ENCODE data around the gene ADAMTS4.
A peak's percentile ranks its signal among the peaks of the same experiment; 100 is the strongest.

ADAMTS4 gene

DNA sequence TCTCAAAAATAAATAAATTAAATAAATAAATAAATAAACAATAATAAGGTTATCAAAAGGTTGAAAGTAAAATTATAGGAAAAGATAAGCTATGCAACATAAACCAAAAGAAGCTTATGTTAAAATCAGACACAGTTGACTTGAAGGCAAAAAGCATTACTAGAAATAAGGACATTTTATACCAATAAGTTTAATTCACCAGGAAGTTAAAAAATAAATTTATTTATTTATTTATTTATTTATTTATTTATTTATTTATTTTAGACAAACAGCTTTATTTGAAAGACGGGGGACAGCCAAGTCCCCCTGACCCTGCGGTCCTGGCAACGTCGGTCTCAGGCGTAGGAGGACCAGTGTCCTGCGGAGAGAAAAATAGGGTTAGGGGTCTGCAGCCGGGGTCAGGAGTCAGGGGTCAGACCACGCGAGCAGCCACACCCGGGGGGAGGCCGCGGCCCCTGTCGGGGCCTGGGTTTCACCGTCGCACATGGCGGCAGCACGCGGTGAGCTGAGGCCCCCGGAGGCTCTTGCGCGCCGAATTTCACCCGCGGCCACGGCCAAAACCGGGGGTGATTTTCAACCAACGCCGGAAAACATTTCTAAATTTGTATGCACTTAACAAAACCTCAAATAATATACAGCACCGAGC lies 58.0 kb downstream of the ADAMTS4 start:
- H3K4me1 ChIP-seq (ENCODE audit: low read depth, poor library complexity, severe bottlenecking): no peaks in the 10 kb centered on the region

DNA sequence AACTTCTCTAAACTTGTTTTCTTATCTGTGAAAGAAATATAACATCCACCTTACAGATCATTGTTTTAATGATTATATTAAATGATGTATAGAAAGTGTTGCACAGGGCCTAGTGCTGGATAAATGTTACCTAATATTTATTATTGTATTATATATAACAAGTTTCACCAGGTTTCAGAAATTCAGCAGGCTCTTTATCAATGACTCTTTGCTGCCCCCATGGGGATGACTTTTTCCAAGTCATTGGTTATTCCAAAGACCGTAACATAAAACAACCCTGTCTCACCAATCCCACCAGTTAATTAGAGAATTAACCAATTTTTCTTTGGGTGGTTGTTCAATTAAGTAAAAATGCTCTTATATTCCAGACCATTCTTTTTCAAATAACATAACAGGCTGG lies 59.1 kb downstream of the ADAMTS4 start:
- TF ChIP-seq, protein P1, sequence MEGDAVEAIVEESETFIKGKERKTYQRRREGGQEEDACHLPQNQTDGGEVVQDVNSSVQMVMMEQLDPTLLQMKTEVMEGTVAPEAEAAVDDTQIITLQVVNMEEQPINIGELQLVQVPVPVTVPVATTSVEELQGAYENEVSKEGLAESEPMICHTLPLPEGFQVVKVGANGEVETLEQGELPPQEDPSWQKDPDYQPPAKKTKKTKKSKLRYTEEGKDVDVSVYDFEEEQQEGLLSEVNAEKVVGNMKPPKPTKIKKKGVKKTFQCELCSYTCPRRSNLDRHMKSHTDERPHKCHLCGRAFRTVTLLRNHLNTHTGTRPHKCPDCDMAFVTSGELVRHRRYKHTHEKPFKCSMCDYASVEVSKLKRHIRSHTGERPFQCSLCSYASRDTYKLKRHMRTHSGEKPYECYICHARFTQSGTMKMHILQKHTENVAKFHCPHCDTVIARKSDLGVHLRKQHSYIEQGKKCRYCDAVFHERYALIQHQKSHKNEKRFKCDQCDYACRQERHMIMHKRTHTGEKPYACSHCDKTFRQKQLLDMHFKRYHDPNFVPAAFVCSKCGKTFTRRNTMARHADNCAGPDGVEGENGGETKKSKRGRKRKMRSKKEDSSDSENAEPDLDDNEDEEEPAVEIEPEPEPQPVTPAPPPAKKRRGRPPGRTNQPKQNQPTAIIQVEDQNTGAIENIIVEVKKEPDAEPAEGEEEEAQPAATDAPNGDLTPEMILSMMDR (conservative IDR thresholded peaks at IDR 0.05; ENCODE audit: low read depth, low read length): peak; percentile 85
- Histone ChIP-seq H2AFZ (ENCODE audit: low read depth) (no peak overlapping the region), H3K4me3 (IDR thresholded peaks at IDR 0.05; ENCODE audit: insufficient read depth, low read depth, low read length) (no peak overlapping the region)

More for the DNA sequence above, 58.0 kb downstream of the ADAMTS4 start:
- Histone ChIP-seq H3K4me2 (no peak overlapping the region), H2AFZ (ENCODE audit: low read depth) (no peak overlapping the region), H3K27me3 (ENCODE audit: insufficient read depth, low read depth) (no peaks in the 10 kb centered on the region), H4K20me1 (ENCODE audit: insufficient read depth) (no peaks in the 10 kb centered on the region), H3K9ac (no peak overlapping the region), H3K79me2 (ENCODE audit: insufficient read depth, low read depth) (no peaks in the 10 kb centered on the region), H3K36me3 (ENCODE audit: insufficient read depth) (no peaks in the 10 kb centered on the region), H3K27ac (no peak overlapping the region), H3K4me3 (IDR thresholded peaks at IDR 0.05; ENCODE audit: insufficient read depth, low read depth, low read length) (no peak overlapping the region)
- TF ChIP-seq, protein P1 (conservative IDR thresholded peaks at IDR 0.05; ENCODE audit: low read depth, low read length): no peak

DNA sequence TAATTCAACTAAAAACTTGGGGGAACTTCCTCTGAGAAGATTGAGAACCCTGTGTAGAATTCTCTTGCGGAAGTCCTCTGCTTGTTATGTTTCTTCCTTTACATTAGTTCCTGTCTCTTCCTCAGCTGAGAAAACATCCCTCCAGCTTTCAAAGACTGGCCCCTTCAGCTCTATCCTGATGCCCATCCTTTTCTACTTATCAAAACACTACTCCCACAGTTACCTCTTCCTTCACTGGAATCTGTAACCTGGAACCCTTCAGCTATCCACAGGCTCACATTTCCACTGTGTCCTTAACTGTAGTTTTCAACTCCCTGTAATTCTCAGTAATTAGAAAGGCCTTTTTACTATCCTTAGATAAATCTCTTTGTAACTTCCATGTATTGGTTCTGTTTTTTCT lies 60.4 kb downstream of the ADAMTS4 start:
- TF ChIP-seq, protein P1 (conservative IDR thresholded peaks at IDR 0.05; ENCODE audit: low read depth, low read length): no peak
- H4K20me1 ChIP-seq (ENCODE audit: insufficient read depth): no peaks in the 10 kb centered on the region
- no peak overlapping the region for H2AFZ ChIP-seq (ENCODE audit: low read depth)
- peaks cover 20% of the 10 kb centered on the region for H3K79me2 ChIP-seq (ENCODE audit: insufficient read depth, low read depth)
- H3K27ac ChIP-seq: no peak overlapping the region
- no peak overlapping the region for H3K4me2 ChIP-seq
- no peak overlapping the region for H3K9ac ChIP-seq
- peaks cover 16% of the 10 kb centered on the region for H3K4me1 ChIP-seq (ENCODE audit: low read depth, poor library complexity, severe bottlenecking)
- H3K4me3 ChIP-seq (IDR thresholded peaks at IDR 0.05; ENCODE audit: insufficient read depth, low read depth, low read length): no peak overlapping the region
- H3K27me3 ChIP-seq (ENCODE audit: insufficient read depth, low read depth): no peaks in the 10 kb centered on the region
- no peaks in the 10 kb centered on the region for H3K36me3 ChIP-seq (ENCODE audit: insufficient read depth)

More for the DNA sequence above, 59.1 kb downstream of the ADAMTS4 start:
- peaks cover 4% of the 10 kb centered on the region for H3K4me1 ChIP-seq (ENCODE audit: low read depth, poor library complexity, severe bottlenecking)
- H3K9ac ChIP-seq: no peak overlapping the region
- H3K27ac ChIP-seq: no peak overlapping the region
- H4K20me1 ChIP-seq (ENCODE audit: insufficient read depth): no peaks in the 10 kb centered on the region
- H3K27me3 ChIP-seq (ENCODE audit: insufficient read depth, low read depth): no peaks in the 10 kb centered on the region
- H3K4me2 ChIP-seq: no peak overlapping the region
- H3K36me3 ChIP-seq (ENCODE audit: insufficient read depth): no peaks in the 10 kb centered on the region
- H3K79me2 ChIP-seq (ENCODE audit: insufficient read depth, low read depth): peaks cover 6% of the 10 kb centered on the region

DNA sequence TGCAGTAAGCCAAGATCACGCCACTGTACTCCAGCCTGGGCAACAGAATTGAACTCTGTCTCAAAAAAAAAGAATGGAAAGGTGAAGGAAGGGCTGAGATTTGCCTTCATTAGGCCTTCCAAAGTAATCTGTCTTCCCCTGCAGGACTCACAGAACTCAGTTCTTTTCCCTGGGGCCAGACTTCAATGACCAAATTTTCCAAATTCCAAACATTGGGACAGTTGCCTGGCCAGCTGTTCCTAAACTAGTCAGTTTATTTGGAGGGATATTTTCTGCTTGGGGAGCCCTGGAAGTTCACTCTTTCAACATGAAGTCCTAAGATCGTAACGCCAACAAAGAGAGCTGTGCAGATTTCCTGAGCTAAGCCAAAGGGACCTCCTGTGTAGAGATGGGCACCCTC lies 61.0 kb downstream of the ADAMTS4 start:
- no peak overlapping the region for H3K4me3 ChIP-seq (IDR thresholded peaks at IDR 0.05; ENCODE audit: insufficient read depth, low read depth, low read length)
- no peaks in the 10 kb centered on the region for H4K20me1 ChIP-seq (ENCODE audit: insufficient read depth)
- no peak overlapping the region for H3K27ac ChIP-seq
- peaks cover 16% of the 10 kb centered on the region for H3K4me1 ChIP-seq (ENCODE audit: low read depth, poor library complexity, severe bottlenecking)
- no peak overlapping the region for H2AFZ ChIP-seq (ENCODE audit: low read depth)
- H3K4me2 ChIP-seq: no peak overlapping the region
- H3K79me2 ChIP-seq (ENCODE audit: insufficient read depth, low read depth): peaks cover 25% of the 10 kb centered on the region
- H3K9ac ChIP-seq: no peak overlapping the region
- TF ChIP-seq, protein P1 (conservative IDR thresholded peaks at IDR 0.05; ENCODE audit: low read depth, low read length): no peak
- H3K36me3 ChIP-seq (ENCODE audit: insufficient read depth): no peaks in the 10 kb centered on the region
- no peaks in the 10 kb centered on the region for H3K27me3 ChIP-seq (ENCODE audit: insufficient read depth, low read depth)

All from KMS-11 (cell line).